HL-60 (cell line): Measurements from ENCODE around the gene STX12.

Source experiments
- DNase-seq, 2 experiments: peaks; one replicate each; pipeline ENCODE4 v3.0.0-alpha.2; 2010 to 2020; ENCODE audit warnings: low read depth in 1 of 2, low spot score in 1 of 2
- H3K27ac ChIP-seq: fragments of 250-450 bp; sonication (Bioruptor Pico); replicated peaks from 2 replicates; pipeline ENCODE4 v1.5.1; 2020; ENCODE audit warnings: mild to moderate bottlenecking, moderate library complexity
- H3K27me3 ChIP-seq: fragments of 250-450 bp; sonication (Bioruptor Pico); 2 replicates; pipeline ENCODE4 v1.5.1; 2021; ENCODE audit warnings: mild to moderate bottlenecking, moderate library complexity; ENCODE audit not compliant: insufficient read depth, poor library complexity, severe bottlenecking
- H3K4me3 ChIP-seq: replicated peaks from 2 replicates; pipeline ENCODE4 v1.5.1; 2011; ENCODE audit warnings: mild to moderate bottlenecking, control low read depth, low read length; ENCODE audit not compliant: insufficient read depth
- CTCF ChIP-seq: IDR thresholded peaks from one replicate; pipeline ENCODE4 v1.5.1; 2011; ENCODE audit warnings: low read length, control low read depth, inconsistent platforms; ENCODE audit not compliant: insufficient read depth
- GABPA ChIP-seq: IDR thresholded peaks from 2 replicates; pipeline ENCODE4 v1.6.1; 2012; ENCODE audit warnings: low read depth
- POLR2AphosphoS5 ChIP-seq: IDR thresholded peaks from 2 replicates; pipeline ENCODE4 v1.6.1; 2012; ENCODE audit warnings: low read depth
- REST ChIP-seq: IDR thresholded peaks from 2 replicates; pipeline ENCODE4 v1.6.1; 2012; ENCODE audit warnings: low read depth; ENCODE audit not compliant: insufficient replicate concordance
- SPI1 ChIP-seq: IDR thresholded peaks from 2 replicates; pipeline ENCODE4 v1.6.1; 2012; ENCODE audit warnings: low read depth, mild to moderate bottlenecking, borderline replicate concordance

STX12 gene

GRCh38 chr1:27727126-27727525 lies 45.9 kb upstream of the STX12 start:
- H3K4me3 ChIP-seq, result no peak overlapping the region
- no peak overlapping the region for H3K27ac ChIP-seq
- H3K27me3 ChIP-seq, result no peaks in the 10 kb centered on the region
- no peak for TF ChIP-seq CTCF
- no peak for TF ChIP-seq SPI1
- TF ChIP-seq REST, result no peak
- no peak for TF ChIP-seq GABPA
- TF ChIP-seq POLR2AphosphoS5, result no peak
- peak in 1 of 2 experiments; percentile 29 for DNase-seq

GRCh38 chr1:27736252-27736651 lies 36.8 kb upstream of the STX12 start:
- H3K27me3 ChIP-seq, result no peaks in the 10 kb centered on the region
- no peak for TF ChIP-seq CTCF
- TF ChIP-seq POLR2AphosphoS5, result no peak
- no peak for TF ChIP-seq GABPA
- TF ChIP-seq REST, result no peak
- no peak for TF ChIP-seq SPI1
- H3K4me3 ChIP-seq, result no peak overlapping the region
- DNase-seq, result no peak
- H3K27ac ChIP-seq, result no peak overlapping the region

GRCh38 chr1:27741121-27741520 lies 31.9 kb upstream of the STX12 start:
- no peak overlapping the region for H3K27ac ChIP-seq
- H3K27me3 ChIP-seq, result no peaks in the 10 kb centered on the region
- no peak for DNase-seq
- TF ChIP-seq SPI1 (no peak), CTCF (no peak), GABPA (no peak), POLR2AphosphoS5 (no peak), REST (no peak)
- H3K4me3 ChIP-seq, result no peak overlapping the region
